Thyroid gland (tissue), 4 donors: ENCODE measurements around the gene TM9SF4. TPM values are rescaled to one million over a fixed set of nuclear protein-coding genes. Genes with fewer than 3 reads are reported as not detected.

Experiments
- DNase-seq, 2 donors: peaks; one replicate each; pipeline ENCODE4 v3.0.0-alpha.2; 2019
- H3K27ac ChIP-seq, 3 donors: fragments of 200-600 bp; sonication (generic); 1 replicate in 2 of 3; 2 replicates in 1 of 3; pipeline ENCODE4 v1.5.1; 2016 to 2019; ENCODE audit warnings: mild to moderate bottlenecking in 1 of 3, moderate library complexity in 1 of 3
- H3K27me3 ChIP-seq: fragments of 200-600 bp; sonication (generic); one replicate; pipeline ENCODE4 v1.5.1; 2019
- H3K36me3 ChIP-seq, 2 donors: fragments of 200-600 bp; sonication (generic); one replicate each; pipeline ENCODE4 v1.5.1; 2016 to 2019
- H3K4me1 ChIP-seq, 2 donors: fragments of 200-600 bp; sonication (generic); one replicate each; pipeline ENCODE4 v1.5.1; 2017 to 2019
- H3K4me3 ChIP-seq, 3 donors: fragments of 200-600 bp; sonication (generic); replicated peaks in 1 of 3; 1 replicate in 2 of 3; 2 replicates in 1 of 3; pipeline ENCODE4 v1.5.1; 2016; ENCODE audit warnings: mild to moderate bottlenecking in 1 of 3
- H3K9me3 ChIP-seq: fragments of 200-600 bp; sonication (generic); one replicate; pipeline ENCODE4 v1.5.1; 2017
- POLR2A ChIP-seq, 2 donors: fragments of 450-650 bp; IDR thresholded peaks; one replicate each; pipeline ENCODE4 v1.6.1; 2017; ENCODE audit warnings: antibody characterized with exemption in 2 of 2, mild to moderate bottlenecking in 2 of 2, moderate library complexity in 1 of 2
- WGBS, 2 donors: methylation state at CpG; one replicate each; pipeline ENCODE4 v1.1.5; 2017; 5-methylcytosine and 5-hydroxymethylcytosine counted together
- intact Hi-C: fragments of 100-400 bp; cut with DNase I; formaldehyde crosslinking; loops from one replicate; pipeline ENCODE4 v1.15.1; 2023
- total RNA-seq, 4 donors: library from RNA; depleted of rRNA; stranded (reverse); fragments of >200 nt; gene quantifications; one replicate each; pipeline ENCODE4 v1.2.3, GENCODE V29; 2016
- TF ChIP-seq, protein P1 (sequence below), 6 experiments: fragments of 200-600 bp in 3 of 6; fragments of 450-650 bp in 3 of 6; sonication (generic) in 3 of 6; IDR thresholded peaks; one replicate each; pipeline ENCODE4 v1.5.1; 2016 to 2019; ENCODE audit warnings: antibody characterized with exemption in 6 of 6, mild to moderate bottlenecking in 2 of 6, inconsistent platforms in 1 of 6, moderate library complexity in 1 of 6

TM9SF4 gene
- total RNA-seq, 4 donors from 2014 or later: 28.8 to 46.0 (median 38.0) TPM

GRCh38 chr20:32204205-32205109, 94.9 kb downstream of the TM9SF4 start:
- H3K9me3 ChIP-seq: no peaks in the 10 kb centered on the region
- intact Hi-C loops: loop anchor here (10.0 kb wide), 2 partner anchors 90 to 250 kb away; no protein-coding TSS in a partner anchor
- H3K27ac ChIP-seq: peak overlapping the region; percentile 79 to 90 (median 87)
- no peaks in the 10 kb centered on the region for H3K27me3 ChIP-seq
- H3K4me1 ChIP-seq: peaks cover 45 to 65% of the 10 kb centered on the region in 2 donors
- peak in 1 of 2 donors; percentile 35 for TF ChIP-seq POLR2A (IDR thresholded peaks at IDR 0.05)
- TF ChIP-seq, protein P1, sequence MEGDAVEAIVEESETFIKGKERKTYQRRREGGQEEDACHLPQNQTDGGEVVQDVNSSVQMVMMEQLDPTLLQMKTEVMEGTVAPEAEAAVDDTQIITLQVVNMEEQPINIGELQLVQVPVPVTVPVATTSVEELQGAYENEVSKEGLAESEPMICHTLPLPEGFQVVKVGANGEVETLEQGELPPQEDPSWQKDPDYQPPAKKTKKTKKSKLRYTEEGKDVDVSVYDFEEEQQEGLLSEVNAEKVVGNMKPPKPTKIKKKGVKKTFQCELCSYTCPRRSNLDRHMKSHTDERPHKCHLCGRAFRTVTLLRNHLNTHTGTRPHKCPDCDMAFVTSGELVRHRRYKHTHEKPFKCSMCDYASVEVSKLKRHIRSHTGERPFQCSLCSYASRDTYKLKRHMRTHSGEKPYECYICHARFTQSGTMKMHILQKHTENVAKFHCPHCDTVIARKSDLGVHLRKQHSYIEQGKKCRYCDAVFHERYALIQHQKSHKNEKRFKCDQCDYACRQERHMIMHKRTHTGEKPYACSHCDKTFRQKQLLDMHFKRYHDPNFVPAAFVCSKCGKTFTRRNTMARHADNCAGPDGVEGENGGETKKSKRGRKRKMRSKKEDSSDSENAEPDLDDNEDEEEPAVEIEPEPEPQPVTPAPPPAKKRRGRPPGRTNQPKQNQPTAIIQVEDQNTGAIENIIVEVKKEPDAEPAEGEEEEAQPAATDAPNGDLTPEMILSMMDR (IDR thresholded peaks at IDR 0.05): no peak
- H3K36me3 ChIP-seq: peaks cover 14 to 17% of the 10 kb centered on the region in 2 donors
- no peak overlapping the region for H3K4me3 ChIP-seq
- peak; percentile 57 to 66 for DNase-seq
- 37 to 38% methylated on average over 4 of the region's 4 CpGs for WGBS, 2 donors

- Histone ChIP-seq H3K27me3 (no peaks in the 10 kb centered on the region), H3K27ac (peak overlapping the region; percentile 79 to 90 (median 87)), H3K36me3 (peaks cover 11 to 14% of the 10 kb centered on the region in 2 donors), H3K4me3 (peak overlapping the region in 1 of 3 donors; percentile 84), H3K4me1 (peaks cover 45 to 65% of the 10 kb centered on the region in 2 donors), H3K9me3 (no peaks in the 10 kb centered on the region)
- 68 to 72% methylated on average over 5 of the region's 5 CpGs for WGBS, 2 donors
- TF ChIP-seq POLR2A (IDR thresholded peaks at IDR 0.05): no peak
- TF ChIP-seq, protein P1 (IDR thresholded peaks at IDR 0.05): no peak
- intact Hi-C loops: loop anchor here (10.0 kb wide), 2 partner anchors 90 to 250 kb away; no protein-coding TSS in a partner anchor
- no peak for DNase-seq
Observed at GRCh38 chr20:32205110-32205842, 95.8 kb downstream of the TM9SF4 start.

DNA sequence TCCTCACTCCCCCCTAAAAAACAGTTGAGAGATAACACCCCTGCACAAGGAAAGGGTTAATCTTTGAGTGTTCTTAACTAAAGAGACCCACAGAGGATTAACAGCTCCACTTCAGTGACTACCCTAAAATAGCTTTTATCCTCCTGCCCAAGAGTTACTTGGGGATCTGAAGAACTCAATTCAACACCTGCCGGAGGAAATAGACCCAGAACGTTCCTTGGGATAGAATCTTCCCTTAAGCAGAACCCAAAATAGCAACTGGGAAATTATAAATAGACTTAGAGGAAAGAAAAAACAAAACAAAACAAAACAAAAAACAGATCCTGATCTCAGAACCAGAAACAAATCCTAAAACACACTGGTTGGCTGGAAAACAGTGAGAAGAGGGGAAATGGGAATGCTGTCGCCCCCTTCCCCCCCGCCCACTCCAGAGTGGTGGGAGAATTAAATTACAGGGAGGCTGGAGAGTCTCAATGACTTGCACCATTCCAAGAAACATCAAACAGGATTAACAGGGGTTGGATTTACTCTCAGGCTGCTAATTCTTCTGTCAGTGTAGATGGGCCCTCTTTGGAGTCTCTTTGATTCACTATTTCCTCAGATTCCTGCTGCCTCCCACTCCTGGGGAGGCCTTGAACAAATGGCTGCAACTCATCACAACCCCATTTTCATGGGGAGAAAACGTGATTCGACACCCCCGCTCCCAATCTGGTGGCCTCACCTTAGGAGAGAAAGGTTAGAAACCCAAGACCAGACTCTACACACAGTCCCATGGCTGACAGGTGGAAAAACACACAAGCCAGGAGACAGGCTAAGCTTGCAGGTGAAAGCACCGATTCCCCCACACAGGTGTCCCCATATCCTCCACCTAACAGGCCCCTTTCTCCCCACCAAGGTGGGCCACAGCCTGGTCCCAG, 96.6 kb downstream of the TM9SF4 start:
- H3K27ac ChIP-seq: peak overlapping the region; percentile 79 to 90 (median 87)
- TF ChIP-seq, protein P1 (IDR thresholded peaks at IDR 0.05): no peak
- TF ChIP-seq POLR2A (IDR thresholded peaks at IDR 0.05): no peak
- H3K4me3 ChIP-seq: peak overlapping the region in 1 of 3 donors; percentile 84
- H3K4me1 ChIP-seq: peaks cover 45 to 65% of the 10 kb centered on the region in 2 donors
- intact Hi-C loops: loop anchor here (10.0 kb wide), 2 partner anchors 91 to 249 kb away; no protein-coding TSS in a partner anchor
- no peaks in the 10 kb centered on the region for H3K9me3 ChIP-seq
- H3K27me3 ChIP-seq: no peaks in the 10 kb centered on the region
- WGBS, 2 donors: 37 to 43% methylated on average over 8 of the region's 8 CpGs
- DNase-seq: no peak
- H3K36me3 ChIP-seq: peaks cover 4 to 14% of the 10 kb centered on the region in 2 donors

- H3K4me3 ChIP-seq: peak overlapping the region; percentile 50 to 87 (median 84)
- H3K4me1 ChIP-seq: peaks cover 45 to 58% of the 10 kb centered on the region in 2 donors
- peak overlapping the region; percentile 79 to 90 (median 87) for H3K27ac ChIP-seq
- H3K9me3 ChIP-seq: no peaks in the 10 kb centered on the region
- peaks cover 0 to 7% of the 10 kb centered on the region in 2 donors for H3K36me3 ChIP-seq
- intact Hi-C loops: loop anchor here (10.0 kb wide), 2 partner anchors 92 to 248 kb away; no protein-coding TSS in a partner anchor
- no peaks in the 10 kb centered on the region for H3K27me3 ChIP-seq
- TF ChIP-seq POLR2A (IDR thresholded peaks at IDR 0.05): no peak
- no peak for DNase-seq
- 5 to 14% methylated on average over 11 to 25 of the region's 40 CpGs for WGBS, 2 donors
Observed at GRCh38 chr20:32206760-32207625, 97.5 kb downstream of the TM9SF4 start.
